Mucosa of rectum (tissue), 2 donors: ENCODE results near the gene NTPCR.
"Not testable (repeated sequence)": the region's sequence is repeated elsewhere in the genome, so short reads cannot be mapped to it uniquely, and the experiment has no call there.

Source experiments
- H3K27ac ChIP-seq, 2 donors: one replicate each; pipeline ENCODE4 v1.7.0; 2013; ENCODE audit warnings: inconsistent platforms in 2 of 2, low read depth in 2 of 2, low read length in 2 of 2
- H3K27me3 ChIP-seq, 2 donors: one replicate each; pipeline ENCODE4 v1.7.0; 2013; ENCODE audit warnings: low read length in 2 of 2; ENCODE audit not compliant: control insufficient read depth in 2 of 2, insufficient read depth in 2 of 2
- H3K36me3 ChIP-seq, 2 donors: one replicate each; pipeline ENCODE4 v1.7.0; 2013; ENCODE audit warnings: low read length in 2 of 2; ENCODE audit not compliant: control insufficient read depth in 2 of 2, insufficient read depth in 2 of 2
- H3K4me1 ChIP-seq, 2 donors: one replicate each; pipeline ENCODE4 v1.7.0; 2013; ENCODE audit warnings: low read length in 2 of 2, mild to moderate bottlenecking in 1 of 2; ENCODE audit not compliant: control insufficient read depth in 2 of 2, insufficient read depth in 2 of 2
- H3K4me3 ChIP-seq, 2 donors: one replicate each; pipeline ENCODE4 v1.7.0; 2013; ENCODE audit warnings: low read length in 2 of 2
- H3K9ac ChIP-seq, 2 donors: one replicate each; pipeline ENCODE4 v1.7.0; 2013; ENCODE audit warnings: low read length in 2 of 2, low read depth in 1 of 2, mild to moderate bottlenecking in 1 of 2
- H3K9me3 ChIP-seq, 2 donors: one replicate each; pipeline ENCODE4 v1.7.0; 2013; ENCODE audit warnings: low read length in 2 of 2; ENCODE audit not compliant: control insufficient read depth in 2 of 2
- donor health status: healthy.
- donor health status: Normal muscosa, but diverticular disease.

NTPCR gene

DNA sequence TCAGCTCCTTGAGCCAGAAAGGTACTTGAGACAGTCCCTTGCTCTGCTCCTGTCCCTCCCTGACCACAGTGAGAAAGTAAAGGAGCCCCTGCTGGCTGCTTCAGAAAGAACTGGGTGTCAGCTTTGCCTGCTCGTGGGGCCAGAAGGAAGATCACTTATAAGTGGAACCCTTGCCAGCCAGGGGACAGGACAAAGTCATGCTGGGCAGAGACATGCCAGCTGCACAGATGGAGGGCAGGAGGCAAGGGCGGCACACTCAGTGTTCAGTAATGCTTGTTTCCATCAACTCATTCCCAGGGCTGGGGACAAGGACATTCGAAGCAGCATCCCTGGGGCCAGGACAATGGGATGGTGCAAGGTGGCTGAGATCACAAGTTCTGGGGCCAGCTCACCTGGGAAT is 41.8 kb downstream of the NTPCR start:
- no peak overlapping the region for H3K27ac ChIP-seq
- no peaks in the 10 kb centered on the region for H3K9me3 ChIP-seq
- no peak overlapping the region for H3K9ac ChIP-seq
- H3K27me3 ChIP-seq = no peaks in the 10 kb centered on the region
- peaks cover 0 to 4% of the 10 kb centered on the region in 2 donors for H3K36me3 ChIP-seq
- H3K4me3 ChIP-seq = no peak overlapping the region
- H3K4me1 ChIP-seq = no peaks in the 10 kb centered on the region

DNA sequence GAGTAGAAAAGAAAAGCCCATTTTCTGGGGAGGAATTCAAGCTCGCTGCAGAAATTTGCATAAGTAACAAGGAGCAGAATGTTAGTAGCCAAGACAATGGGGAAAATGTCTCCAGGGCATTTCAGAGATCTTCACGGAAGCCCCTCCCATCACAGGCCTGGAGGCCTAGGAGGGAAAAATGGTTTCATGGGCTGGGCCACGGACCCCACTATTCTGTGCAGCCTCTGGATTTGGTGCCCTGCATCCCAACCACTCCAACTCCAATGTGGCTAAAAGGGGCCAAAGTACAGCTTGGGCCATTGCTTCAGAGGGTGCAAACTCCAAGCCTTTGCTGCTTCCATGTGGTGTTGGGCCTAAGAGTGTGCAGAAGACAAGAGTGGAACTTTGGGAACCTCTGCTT is 43.1 kb downstream of the NTPCR start:
- Histone ChIP-seq H3K4me3 (no peak overlapping the region), H3K27ac (no peak overlapping the region), H3K9ac (no peak overlapping the region), H3K36me3 (peaks cover 4 to 9% of the 10 kb centered on the region in 2 donors), H3K27me3 (no peaks in the 10 kb centered on the region), H3K9me3 (no peaks in the 10 kb centered on the region), H3K4me1 (no peaks in the 10 kb centered on the region)

GRCh38 chr1:232995189-232995588 is 44.8 kb downstream of the NTPCR start:
- no peaks in the 10 kb centered on the region for H3K27me3 ChIP-seq
- H3K4me3 ChIP-seq = no peak overlapping the region
- H3K9ac ChIP-seq = no peak overlapping the region
- no peaks in the 10 kb centered on the region for H3K4me1 ChIP-seq
- no peaks in the 10 kb centered on the region for H3K9me3 ChIP-seq
- H3K36me3 ChIP-seq = peaks cover 5 to 10% of the 10 kb centered on the region in 2 donors
- no peak overlapping the region for H3K27ac ChIP-seq

DNA sequence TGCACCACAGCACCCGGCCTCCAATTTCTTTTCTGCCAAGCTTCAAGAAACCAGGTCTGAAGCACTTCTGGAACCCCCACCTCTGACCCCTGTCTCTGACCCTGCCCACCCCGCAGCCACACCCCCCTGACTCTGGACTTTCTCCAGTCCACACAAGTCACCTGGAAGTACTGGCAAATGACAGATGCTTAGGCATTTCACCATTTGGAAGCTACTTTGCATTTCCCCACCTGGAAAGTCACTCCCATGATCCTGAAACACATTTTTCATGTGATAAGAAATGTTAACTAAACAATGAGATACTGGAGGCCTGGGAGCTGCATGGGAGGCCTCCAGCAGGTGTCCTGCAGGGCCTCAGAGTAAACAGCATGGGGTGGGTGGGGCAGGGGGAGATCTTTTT is 45.7 kb downstream of the NTPCR start:
- Histone ChIP-seq H3K27me3 (no peaks in the 10 kb centered on the region), H3K36me3 (peaks cover 8 to 10% of the 10 kb centered on the region in 2 donors)

GRCh38 chr1:232998138-232998537 is 47.7 kb downstream of the NTPCR start:
- Histone ChIP-seq H3K4me3 (no peak overlapping the region), H3K9me3 (no peaks in the 10 kb centered on the region), H3K27me3 (no peaks in the 10 kb centered on the region), H3K27ac (no peak overlapping the region), H3K36me3 (peaks cover 8 to 10% of the 10 kb centered on the region in 2 donors), H3K9ac (no peak overlapping the region), H3K4me1 (no peaks in the 10 kb centered on the region)

More for the DNA sequence above, 45.7 kb downstream of the NTPCR start:
- no peak overlapping the region for H3K9ac ChIP-seq
- no peaks in the 10 kb centered on the region for H3K4me1 ChIP-seq
- H3K9me3 ChIP-seq = no peaks in the 10 kb centered on the region
- H3K27ac ChIP-seq = no peak overlapping the region
- H3K4me3 ChIP-seq = no peak overlapping the region

- no peaks in the 10 kb centered on the region for H3K9me3 ChIP-seq
- H3K4me1 ChIP-seq = no peaks in the 10 kb centered on the region
- H3K27me3 ChIP-seq = no peaks in the 10 kb centered on the region
- H3K9ac ChIP-seq = no peak overlapping the region
- H3K4me3 ChIP-seq = no peak overlapping the region
- no peak overlapping the region for H3K27ac ChIP-seq
- H3K36me3 ChIP-seq = peaks cover 8 to 10% of the 10 kb centered on the region in 2 donors
Measured at GRCh38 chr1:232998646-232999045, 48.2 kb downstream of the NTPCR start.

DNA sequence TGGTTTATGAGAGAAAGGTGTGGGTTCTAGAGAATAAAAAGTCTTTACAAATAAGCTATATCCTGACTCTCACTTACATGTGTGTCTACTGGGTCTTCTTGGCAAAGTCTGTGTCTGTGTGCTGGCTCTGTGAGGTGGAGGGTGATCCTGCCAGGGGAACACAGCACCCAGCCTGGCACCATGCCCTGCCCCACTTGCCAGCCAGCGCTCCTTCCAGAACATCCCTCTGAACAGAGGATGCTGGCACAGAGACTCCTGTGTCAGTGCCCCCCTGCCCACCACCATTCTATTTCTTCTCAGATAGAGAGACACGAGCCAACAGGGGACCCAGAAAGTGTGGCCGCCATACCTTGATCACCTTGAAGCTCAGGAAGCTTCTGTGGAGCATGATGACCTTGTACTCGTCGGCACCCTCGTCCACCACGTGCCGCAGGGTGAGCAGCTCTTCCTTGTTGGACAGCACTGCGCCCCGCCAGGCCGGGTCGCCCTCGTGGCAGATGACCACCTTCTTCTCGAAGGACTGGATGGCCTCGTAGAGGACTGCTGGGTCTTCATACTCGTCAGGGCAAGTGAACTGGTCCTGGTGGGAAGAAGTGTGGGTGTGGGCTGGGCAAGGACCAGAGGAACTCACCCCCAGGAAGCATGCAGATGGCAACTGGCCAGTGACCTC is 49.7 kb downstream of the NTPCR start:
- Histone ChIP-seq H3K4me1 (no peaks in the 10 kb centered on the region), H3K27ac (no peak overlapping the region), H3K9me3 (no peaks in the 10 kb centered on the region), H3K9ac (no peak overlapping the region), H3K36me3 (peaks cover 8% of the 10 kb centered on the region in 2 donors), H3K27me3 (no peaks in the 10 kb centered on the region), H3K4me3 (no peak overlapping the region)

DNA sequence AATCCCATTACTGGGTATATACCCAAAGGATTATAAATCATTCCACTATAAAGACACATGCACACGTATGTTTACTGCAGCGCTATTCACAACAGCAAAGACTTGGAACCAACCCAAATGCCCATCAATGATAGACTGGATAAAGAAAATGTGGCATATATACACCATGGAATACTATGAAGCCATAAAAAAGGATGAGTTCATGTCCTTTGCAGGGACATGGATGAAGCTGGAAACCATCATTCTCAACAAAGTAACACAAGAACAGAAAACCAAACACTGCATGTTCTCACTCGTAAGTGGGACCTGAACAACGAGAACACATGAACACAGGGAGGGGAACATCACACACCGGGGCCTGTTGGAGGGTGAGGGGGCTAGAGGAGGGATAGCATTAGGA is 53.2 kb downstream of the NTPCR start:
- H3K9me3 ChIP-seq, H3K36me3 ChIP-seq, H3K4me1 ChIP-seq, H3K4me3 ChIP-seq, H3K27me3 ChIP-seq, H3K9ac ChIP-seq, H3K27ac ChIP-seq: not testable (repeated sequence)

DNA sequence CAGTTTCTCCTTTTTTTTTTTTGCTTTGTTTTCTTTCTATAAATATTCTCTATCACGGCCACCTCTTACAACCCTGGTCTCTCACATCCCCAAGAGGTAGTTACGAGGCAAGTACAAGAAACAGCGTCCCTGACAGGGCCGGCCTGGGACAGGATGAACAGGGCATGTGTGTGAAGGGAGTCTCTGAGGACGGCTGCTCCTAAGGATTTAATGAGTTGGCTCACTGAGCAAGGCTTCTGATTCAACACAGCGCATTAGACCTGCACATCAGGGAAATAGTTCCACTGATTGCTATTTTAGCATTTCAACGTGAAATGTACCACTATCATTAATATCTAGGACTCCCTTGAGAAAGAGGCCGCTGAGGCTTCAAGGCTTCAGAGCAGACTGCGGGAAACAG is 54.0 kb downstream of the NTPCR start:
- Histone ChIP-seq H3K9me3 (no peaks in the 10 kb centered on the region), H3K4me1 (no peaks in the 10 kb centered on the region), H3K36me3 (peaks cover 0 to 4% of the 10 kb centered on the region in 2 donors), H3K27ac (no peak overlapping the region), H3K9ac (no peak overlapping the region), H3K27me3 (no peaks in the 10 kb centered on the region), H3K4me3 (no peak overlapping the region)

GRCh38 chr1:233005156-233005555 is 54.7 kb downstream of the NTPCR start:
- H3K9me3 ChIP-seq = no peaks in the 10 kb centered on the region
- no peak overlapping the region for H3K27ac ChIP-seq
- no peak overlapping the region for H3K4me3 ChIP-seq
- H3K4me1 ChIP-seq = no peaks in the 10 kb centered on the region
- H3K36me3 ChIP-seq = peaks cover 0 to 3% of the 10 kb centered on the region in 2 donors
- no peaks in the 10 kb centered on the region for H3K27me3 ChIP-seq
- H3K9ac ChIP-seq = no peak overlapping the region

DNA sequence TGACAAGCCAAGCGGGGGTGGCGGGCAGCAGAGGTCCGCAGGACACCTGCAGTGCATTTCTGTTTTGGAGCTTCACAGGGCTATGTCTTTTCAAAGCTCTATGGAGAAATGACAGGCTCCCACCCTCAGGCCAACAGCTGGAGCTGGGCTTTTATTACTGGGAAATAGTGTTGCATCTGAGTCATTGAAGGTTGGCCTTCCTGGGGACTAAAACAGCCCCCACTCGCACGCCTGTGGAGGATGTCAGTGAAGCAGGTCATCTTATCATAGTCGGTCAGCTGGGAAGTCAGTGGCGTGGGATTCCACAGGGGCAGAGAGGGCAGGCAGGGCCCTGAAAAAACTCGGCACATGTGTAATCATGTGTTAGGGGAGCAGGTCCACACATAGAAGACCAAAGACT is 55.3 kb downstream of the NTPCR start:
- no peak overlapping the region for H3K27ac ChIP-seq
- H3K4me1 ChIP-seq = no peaks in the 10 kb centered on the region

More for the DNA sequence above, 55.3 kb downstream of the NTPCR start:
- H3K9me3 ChIP-seq = no peaks in the 10 kb centered on the region
- H3K27me3 ChIP-seq = no peaks in the 10 kb centered on the region
- no peaks in the 10 kb centered on the region for H3K36me3 ChIP-seq
- no peak overlapping the region for H3K4me3 ChIP-seq
- H3K9ac ChIP-seq = no peak overlapping the region
